PC-3 (cell line): Measurements from ENCODE around the gene COL11A1. TPM values are rescaled to one million over a fixed set of nuclear protein-coding genes. Genes with fewer than 3 reads are reported as not detected.

Source experiments
- ATAC-seq: fragments of 200-7000 bp; cut with Tn5 transposase; 2 replicates; pipeline ENCODE4 v1.9.1; 2020; ENCODE audit warnings: mild to moderate bottlenecking, moderate library complexity
- BruUV-seq: library from RNA; stranded (reverse); fragments of 400-500 nt; replicated peaks from 2 replicates; lab custom pipeline; 2021; lab: Mats Ljungman, UMichigan
- CTCF ChIA-PET: fragments of 300-600 bp; sonication (Branson Sonifier 250); formaldehyde crosslinking; loops from one replicate; lab custom pipeline; 2022; ENCODE audit warnings: antibody characterized with exemption; lab: Charles Lee
- POLR2A ChIA-PET: fragments of 300-600 bp; sonication (Branson Sonifier 250); formaldehyde crosslinking; loops from one replicate; lab custom pipeline; 2022; ENCODE audit warnings: antibody characterized with exemption; ENCODE audit not compliant: unreplicated experiment; lab: Charles Lee
- DNase-seq: peaks from one replicate; pipeline ENCODE4 v3.0.0-alpha.2; 2015
- H2AFZ ChIP-seq: fragments of 300-600 bp; sonication (generic); 2 replicates; pipeline ENCODE4 v1.6.0; 2016; ENCODE audit warnings: antibody characterized with exemption, low read length
- H3F3A ChIP-seq: fragments of 300-600 bp; sonication (generic); one replicate; pipeline ENCODE4 v1.6.0; 2017; ENCODE audit warnings: antibody characterized with exemption, low read length, control low read depth, mild to moderate bottlenecking; ENCODE audit not compliant: unreplicated experiment
- H3K27ac ChIP-seq: fragments of 300-600 bp; sonication (generic); 2 replicates; pipeline ENCODE4 v1.5.1; 2016; ENCODE audit warnings: mild to moderate bottlenecking, low read length
- H3K27me3 ChIP-seq: fragments of 300-600 bp; sonication (generic); 2 replicates; pipeline ENCODE4 v1.6.1; 2016; ENCODE audit warnings: low read length, mixed read lengths
- H3K36me3 ChIP-seq: fragments of 300-600 bp; sonication (generic); 2 replicates; pipeline ENCODE4 v1.6.1; 2016; ENCODE audit warnings: low read depth, mixed run types, low read length, mixed read lengths
- H3K4me1 ChIP-seq: fragments of 300-600 bp; sonication (generic); 2 replicates; pipeline ENCODE4 v1.5.1; 2016; ENCODE audit warnings: low read length; ENCODE audit not compliant: insufficient read depth
- H3K4me2 ChIP-seq: fragments of 300-600 bp; sonication (generic); 2 replicates; pipeline ENCODE4 v1.6.0; 2016; ENCODE audit warnings: low read length
- H3K4me3 ChIP-seq: fragments of 300-600 bp; sonication (generic); 2 replicates; pipeline ENCODE4 v1.5.1; 2016; ENCODE audit warnings: mild to moderate bottlenecking, low read length, mixed read lengths
- H3K79me2 ChIP-seq: fragments of 300-600 bp; sonication (generic); 2 replicates; pipeline ENCODE4 v1.6.1; 2017; ENCODE audit warnings: low read length, mixed read lengths
- H3K9ac ChIP-seq: fragments of 300-600 bp; sonication (generic); 2 replicates; pipeline ENCODE4 v1.6.0; 2016; ENCODE audit warnings: mild to moderate bottlenecking, low read length
- H3K9me2 ChIP-seq: fragments of 300-600 bp; sonication (generic); replicated peaks from 2 replicates; pipeline ENCODE4 v1.6.1; 2016; ENCODE audit warnings: mixed run types, low read length, mixed read lengths
- H3K9me3 ChIP-seq: fragments of 300-600 bp; sonication (generic); 2 replicates; pipeline ENCODE4 v1.6.1; 2016; ENCODE audit warnings: low read length, mixed read lengths
- H4K20me1 ChIP-seq: fragments of 300-600 bp; sonication (generic); 2 replicates; pipeline ENCODE4 v1.6.1; 2016; ENCODE audit warnings: low read length, mixed read lengths
- EZH2 ChIP-seq: fragments of 300-600 bp; sonication (generic); IDR thresholded peaks from one replicate; pipeline ENCODE4 v1.6.1; 2017; ENCODE audit warnings: antibody characterized with exemption, mild to moderate bottlenecking, low read length; ENCODE audit not compliant: unreplicated experiment
- EZH2phosphoT487 ChIP-seq: fragments of 300-600 bp; sonication (generic); IDR thresholded peaks from 2 replicates; pipeline ENCODE4 v1.6.1; 2018; ENCODE audit warnings: mild to moderate bottlenecking, antibody characterized with exemption, low read length, borderline replicate concordance
- intact Hi-C: fragments of 100-400 bp; cut with micrococcal nuclease; formaldehyde crosslinking; loops from 2 replicates; pipeline ENCODE4 v1.9.0; 2023
- total RNA-seq: library from RNA; depleted of rRNA; stranded (reverse); fragments of >200 nt; gene quantifications from 2 replicates; pipeline ENCODE4 v1.2.3, GENCODE V29; 2014
- TF ChIP-seq, protein P1 (sequence below): fragments of 300-600 bp; sonication (generic); conservative IDR thresholded peaks from 2 replicates; pipeline ENCODE4 v1.5.1; 2017; ENCODE audit warnings: antibody characterized with exemption, low read depth, mild to moderate bottlenecking, low read length

COL11A1 gene
- total RNA-seq, 1 experiment from 2014 or later, result not detected

GRCh38 chr1:102901996-102902395, 206.3 kb downstream of the COL11A1 start:
- intact Hi-C loops, result no loop called here
- H3K9me2 ChIP-seq, result no peaks in the 10 kb centered on the region
- CTCF ChIA-PET, result no interaction called here
- no peaks in the 10 kb centered on the region for H3K36me3 ChIP-seq
- ATAC-seq, result no peak
- H3K4me2 ChIP-seq, result no peak overlapping the region
- peaks cover 6% of the 10 kb centered on the region for H3K4me1 ChIP-seq
- no peak overlapping the region for H3K9ac ChIP-seq
- no peaks in the 10 kb centered on the region for H3F3A ChIP-seq
- no peak for TF ChIP-seq EZH2phosphoT487
- no peak for TF ChIP-seq EZH2
- TF ChIP-seq, protein P1, sequence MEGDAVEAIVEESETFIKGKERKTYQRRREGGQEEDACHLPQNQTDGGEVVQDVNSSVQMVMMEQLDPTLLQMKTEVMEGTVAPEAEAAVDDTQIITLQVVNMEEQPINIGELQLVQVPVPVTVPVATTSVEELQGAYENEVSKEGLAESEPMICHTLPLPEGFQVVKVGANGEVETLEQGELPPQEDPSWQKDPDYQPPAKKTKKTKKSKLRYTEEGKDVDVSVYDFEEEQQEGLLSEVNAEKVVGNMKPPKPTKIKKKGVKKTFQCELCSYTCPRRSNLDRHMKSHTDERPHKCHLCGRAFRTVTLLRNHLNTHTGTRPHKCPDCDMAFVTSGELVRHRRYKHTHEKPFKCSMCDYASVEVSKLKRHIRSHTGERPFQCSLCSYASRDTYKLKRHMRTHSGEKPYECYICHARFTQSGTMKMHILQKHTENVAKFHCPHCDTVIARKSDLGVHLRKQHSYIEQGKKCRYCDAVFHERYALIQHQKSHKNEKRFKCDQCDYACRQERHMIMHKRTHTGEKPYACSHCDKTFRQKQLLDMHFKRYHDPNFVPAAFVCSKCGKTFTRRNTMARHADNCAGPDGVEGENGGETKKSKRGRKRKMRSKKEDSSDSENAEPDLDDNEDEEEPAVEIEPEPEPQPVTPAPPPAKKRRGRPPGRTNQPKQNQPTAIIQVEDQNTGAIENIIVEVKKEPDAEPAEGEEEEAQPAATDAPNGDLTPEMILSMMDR, result no peak
- H4K20me1 ChIP-seq, result no peaks in the 10 kb centered on the region
- no peak overlapping the region; the same call in 1 of the 2 replicates for H2AFZ ChIP-seq
- POLR2A ChIA-PET, result interaction anchor here (0.5 kb wide), 1 partner anchor 11 kb away, joined by 3 read pairs; no protein-coding TSS in a partner anchor
- H3K79me2 ChIP-seq, result no peaks in the 10 kb centered on the region
- BruUV-seq, result no TSS peak
- no peaks in the 10 kb centered on the region for H3K9me3 ChIP-seq
- no peaks in the 10 kb centered on the region for H3K27me3 ChIP-seq
- H3K4me3 ChIP-seq, result no peak overlapping the region
- no peak for DNase-seq
- no peak overlapping the region for H3K27ac ChIP-seq

DNA sequence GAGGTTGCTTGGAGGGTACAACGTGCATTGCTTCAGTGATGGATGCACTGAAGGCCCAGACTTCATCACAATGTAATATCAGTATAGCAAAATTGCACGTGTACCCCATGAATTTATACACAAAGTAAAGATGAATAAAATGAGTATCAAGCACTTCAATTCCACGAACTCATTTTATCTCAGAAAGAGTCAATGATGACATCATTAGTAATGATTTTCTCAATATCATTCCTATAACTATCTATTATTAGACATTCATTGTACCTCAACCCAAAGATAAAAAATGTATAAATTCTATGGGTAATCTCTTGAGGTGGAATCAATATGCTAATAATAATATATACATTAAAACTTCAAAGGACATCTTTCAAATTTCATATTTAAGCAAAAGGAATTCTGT, 208.4 kb downstream of the COL11A1 start:
- intact Hi-C loops, result no loop called here

GRCh38 chr1:102897557-102897956, 210.8 kb downstream of the COL11A1 start:
- Histone ChIP-seq H3K9ac (no peak overlapping the region), H3K4me2 (peak overlapping the region; percentile 49), H3F3A (no peaks in the 10 kb centered on the region), H3K27ac (peak overlapping the region; percentile 61), H3K36me3 (no peaks in the 10 kb centered on the region), H3K9me3 (no peaks in the 10 kb centered on the region), H3K79me2 (no peaks in the 10 kb centered on the region), H4K20me1 (no peaks in the 10 kb centered on the region), H3K9me2 (no peaks in the 10 kb centered on the region), H3K27me3 (no peaks in the 10 kb centered on the region), H3K4me3 (no peak overlapping the region), H2AFZ (no peak overlapping the region), H3K4me1 (peaks cover 18% of the 10 kb centered on the region)
- no TSS peak for BruUV-seq
- ChIA-PET POLR2A (no interaction called here), CTCF (no interaction called here)
- DNase-seq, result peak; percentile 85
- ATAC-seq, result peak; percentile 57
- TF ChIP-seq, protein P1, result no peak
- TF ChIP-seq EZH2phosphoT487 (no peak), EZH2 (no peak)
- intact Hi-C loops, result no loop called here

More for the DNA sequence above, 208.4 kb downstream of the COL11A1 start:
- H3K27me3 ChIP-seq, result no peaks in the 10 kb centered on the region
- no peaks in the 10 kb centered on the region for H4K20me1 ChIP-seq
- TF ChIP-seq EZH2 (no peak), EZH2phosphoT487 (no peak)
- TF ChIP-seq, protein P1, result no peak
- BruUV-seq, result no TSS peak
- H3K4me1 ChIP-seq, result peaks cover 15% of the 10 kb centered on the region
- no peaks in the 10 kb centered on the region for H3K36me3 ChIP-seq
- no peaks in the 10 kb centered on the region for H3K9me2 ChIP-seq
- no peak overlapping the region for H3K4me2 ChIP-seq
- POLR2A ChIA-PET, result no interaction called here
- H3K27ac ChIP-seq, result no peak overlapping the region
- CTCF ChIA-PET, result no interaction called here
- no peaks in the 10 kb centered on the region for H3K79me2 ChIP-seq
- no peak overlapping the region for H2AFZ ChIP-seq
- H3F3A ChIP-seq, result no peaks in the 10 kb centered on the region
- no peaks in the 10 kb centered on the region for H3K9me3 ChIP-seq
- DNase-seq, result no peak
- no peak overlapping the region for H3K4me3 ChIP-seq
- no peak for ATAC-seq
- no peak overlapping the region for H3K9ac ChIP-seq
